Motor neuron (in vitro differentiated cells): ENCODE measurements around the gene ZC3H18. TPM values are rescaled to one million over a fixed set of nuclear protein-coding genes. Genes with fewer than 3 reads are reported as not detected.

Source experiments
- ATAC-seq, 8 experiments: fragments of 200-7000 bp; cut with Tn5 transposase; replicated peaks in 6 of 8; 2 replicates each; pipeline ENCODE4 v1.8.0; 2021; ENCODE audit warnings: mild to moderate bottlenecking in 8 of 8, moderate library complexity in 8 of 8
- H3K27ac ChIP-seq, 2 donors: fragments of 250-450 bp; sonication (Bioruptor Pico); 2 replicates each; pipeline ENCODE4 v1.9.0; 2021; ENCODE audit warnings: antibody characterized with exemption in 2 of 2, mild to moderate bottlenecking in 2 of 2, moderate library complexity in 1 of 2
- H3K4me1 ChIP-seq, 2 donors: fragments of 250-450 bp; sonication (Bioruptor Pico); replicated peaks in 1 of 2; 2 replicates each; pipeline ENCODE4 v1.6.1; 2021; ENCODE audit warnings: antibody characterized with exemption in 2 of 2, mild to moderate bottlenecking in 2 of 2, moderate library complexity in 1 of 2
- H3K4me3 ChIP-seq, 5 donors: fragments of 250-450 bp; sonication (Bioruptor Pico); 2 replicates each; pipeline ENCODE4 v1.9.0; 2021; ENCODE audit warnings: antibody characterized with exemption in 5 of 5, mild to moderate bottlenecking in 5 of 5, moderate library complexity in 4 of 5
- WGBS, 10 experiments: fragments of 450-650 bp; shearing (Covaris generic); methylation state at CpG; one replicate each; pipeline ENCODE4 v1.0.0; 2022; 5-methylcytosine and 5-hydroxymethylcytosine counted together
- in situ Hi-C, 9 experiments: fragments of 400-800 bp; cut with MboI; loops; one replicate each; pipeline ENCODE4 v1.15.0; 2021; ENCODE audit warnings: low sequenced_read_pairs in 9 of 9, low pct_unique_long_range_greater_than_20kb in 2 of 9; ENCODE audit not compliant: unreplicated experiment in 9 of 9
- total RNA-seq, 8 experiments: library from RNA; unstranded; fragments of 300-600 nt; gene quantifications; 2 replicates each; pipeline versions ENCODE4 v1.2.3 to v1.2.4, GENCODE V29; 2022

Gene ZC3H18
- total RNA-seq, 8 experiments from 2014 or later: 13.9 to 36.9 (median 18.4) TPM

DNA sequence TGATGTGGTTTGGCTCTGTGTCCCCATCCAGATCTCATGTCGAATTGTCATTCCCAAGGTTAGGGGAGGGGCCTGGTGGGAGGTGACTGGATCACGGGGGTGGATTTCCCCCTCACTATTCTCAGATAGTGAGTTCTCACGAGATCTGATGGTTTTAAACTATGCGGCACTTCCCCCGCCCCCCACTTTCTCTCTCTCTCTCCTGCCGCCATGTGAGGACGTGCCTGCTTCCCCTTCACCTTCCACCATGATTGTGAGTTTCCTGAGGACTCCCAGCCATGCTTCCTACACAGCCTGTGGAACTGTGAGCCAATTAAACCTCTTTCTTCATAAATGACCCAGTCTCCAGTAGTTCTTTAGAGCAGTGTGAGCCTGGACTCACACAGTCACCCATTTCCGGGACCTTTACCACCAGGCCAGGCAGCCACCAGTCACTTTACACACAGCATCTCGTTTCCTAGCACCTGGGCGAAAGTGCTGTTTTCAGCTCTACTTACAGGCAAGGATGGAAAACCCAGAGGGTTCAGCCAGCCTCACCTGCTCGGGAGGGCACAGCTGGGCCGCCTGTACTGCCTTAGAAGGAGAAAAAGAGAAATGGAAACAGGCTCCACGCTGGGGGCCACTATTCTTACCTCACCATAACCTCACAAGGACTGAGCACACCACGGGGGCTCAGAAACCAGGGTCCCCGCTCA, 13.8 kb upstream of the ZC3H18 start:
- no peak for ATAC-seq
- H3K4me3 ChIP-seq: no peak overlapping the region
- WGBS, 10 experiments: 0 to 80% (median 72%) methylated on average over 2 to 9 of the region's 15 CpGs; no CpG with 5 or more reads in 4 of the 10 experiments
- no peak overlapping the region for H3K27ac ChIP-seq
- in situ Hi-C loops: no loop called here
- no peaks in the 10 kb centered on the region for H3K4me1 ChIP-seq

DNA sequence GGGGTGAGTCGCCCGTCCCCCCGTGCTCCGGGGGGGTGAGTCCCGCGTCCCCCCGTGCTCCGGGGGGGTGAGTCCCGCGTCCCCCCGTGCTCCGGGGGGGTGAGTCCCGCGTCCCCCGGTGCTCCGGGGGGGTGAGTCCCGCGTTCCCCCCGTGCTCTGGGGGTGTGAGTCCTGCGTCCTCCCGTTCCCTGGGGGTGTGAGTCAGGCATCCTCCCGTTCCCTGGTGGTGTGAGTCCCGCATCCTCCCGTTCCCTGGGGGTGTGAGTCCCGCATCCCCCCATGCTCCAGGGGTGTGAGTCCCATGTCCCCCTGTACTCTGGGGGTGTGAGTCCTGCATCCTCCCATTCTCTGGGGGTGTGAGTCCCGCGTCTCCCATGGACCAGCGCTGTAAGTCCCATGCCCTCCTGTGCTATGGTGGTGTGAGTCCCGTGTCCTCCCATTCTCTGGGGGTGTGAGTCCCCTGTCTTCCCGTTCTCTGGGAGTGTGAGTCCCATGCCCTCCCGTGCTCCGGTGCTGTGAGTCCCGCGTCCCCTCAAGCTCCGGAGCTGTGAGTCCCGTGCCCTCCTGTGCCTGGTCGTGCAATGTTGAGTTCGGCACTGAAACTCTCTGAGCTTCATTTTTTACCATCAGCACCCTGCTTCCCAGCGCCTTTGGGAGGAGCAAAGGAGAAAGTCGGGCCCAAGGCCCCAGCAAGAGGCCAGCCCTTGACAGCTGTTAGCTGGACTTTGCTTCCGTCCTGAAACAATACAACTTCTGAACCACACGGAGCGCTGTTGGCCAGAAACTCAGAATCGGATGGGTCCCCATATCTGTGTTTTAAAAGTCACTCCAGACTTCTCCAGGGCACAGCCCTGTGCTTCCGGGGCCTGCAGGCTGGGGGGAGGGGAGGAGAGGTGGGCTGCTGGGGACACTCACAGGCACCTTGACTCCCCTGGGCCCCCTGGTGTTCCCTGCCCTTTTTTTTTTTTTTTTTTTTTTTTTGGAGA, 11.5 kb upstream of the ZC3H18 start:
- peak; percentile 25 to 83 (median 48) for ATAC-seq
- H3K27ac ChIP-seq: no peak overlapping the region
- in situ Hi-C loops: no loop called here
- H3K4me1 ChIP-seq: peaks cover 0 to 6% of the 10 kb centered on the region in 2 donors
- H3K4me3 ChIP-seq: no peak overlapping the region
- 0 to 100% (median 25%) methylated on average over 1 to 8 of the region's 45 CpGs; no CpG with 5 or more reads in 3 of the 10 experiments for WGBS, 10 experiments

GRCh38 chr16:88560714-88561484, 9.3 kb upstream of the ZC3H18 start:
- H3K4me1 ChIP-seq: peaks cover 3 to 6% of the 10 kb centered on the region in 2 donors
- ATAC-seq: peak in 6 of 8 experiments; percentile 6 to 29 (median 20)
- H3K27ac ChIP-seq: no peak overlapping the region
- 40 to 90% (median 77%) methylated on average over 1 to 9 of the region's 22 CpGs; no CpG with 5 or more reads in 4 of the 10 experiments for WGBS, 10 experiments
- H3K4me3 ChIP-seq: no peak overlapping the region
- in situ Hi-C loops: no loop called here

- Histone ChIP-seq H3K27ac (no peak overlapping the region), H3K4me1 (peaks cover 6 to 10% of the 10 kb centered on the region in 2 donors), H3K4me3 (no peak overlapping the region)
- in situ Hi-C loops: no loop called here
- WGBS, 10 experiments: 0 to 96% (median 67%) methylated on average over 2 to 4 of the region's 24 CpGs; no CpG with 5 or more reads in 5 of the 10 experiments
- peak in 7 of 8 experiments; percentile 12 to 45 (median 28) for ATAC-seq
Observed at GRCh38 chr16:88561485-88562359, 8.5 kb upstream of the ZC3H18 start.

DNA sequence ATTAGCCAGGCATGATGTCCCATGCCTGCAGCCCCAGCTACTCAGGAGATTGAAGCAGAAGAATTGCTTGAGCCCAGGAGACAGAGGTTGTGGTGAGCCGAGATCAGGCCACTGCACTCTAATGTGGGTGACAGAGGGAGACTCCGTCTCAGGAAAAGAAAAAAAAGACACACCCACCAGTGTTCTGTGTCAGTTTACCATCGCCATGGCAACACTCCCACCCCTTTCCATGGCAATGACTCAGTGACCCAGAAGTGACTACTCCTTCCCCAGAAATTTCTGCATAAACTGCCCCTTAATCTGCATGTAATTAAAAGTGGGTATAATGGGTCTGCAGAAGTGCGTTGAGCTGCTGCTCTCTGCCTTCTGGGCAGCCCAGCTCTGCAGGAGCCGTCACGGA, 4.0 kb upstream of the ZC3H18 start:
- in situ Hi-C loops: no loop called here
- no peak overlapping the region for H3K4me3 ChIP-seq
- H3K4me1 ChIP-seq: peaks cover 9 to 14% of the 10 kb centered on the region in 2 donors
- peak; percentile 5 to 68 (median 48) for ATAC-seq
- H3K27ac ChIP-seq: no peak overlapping the region
- WGBS, 10 experiments: 0 to 19% (median 13%) methylated on average over 2 to 3 of the region's 6 CpGs; no CpG with 5 or more reads in 6 of the 10 experiments

DNA sequence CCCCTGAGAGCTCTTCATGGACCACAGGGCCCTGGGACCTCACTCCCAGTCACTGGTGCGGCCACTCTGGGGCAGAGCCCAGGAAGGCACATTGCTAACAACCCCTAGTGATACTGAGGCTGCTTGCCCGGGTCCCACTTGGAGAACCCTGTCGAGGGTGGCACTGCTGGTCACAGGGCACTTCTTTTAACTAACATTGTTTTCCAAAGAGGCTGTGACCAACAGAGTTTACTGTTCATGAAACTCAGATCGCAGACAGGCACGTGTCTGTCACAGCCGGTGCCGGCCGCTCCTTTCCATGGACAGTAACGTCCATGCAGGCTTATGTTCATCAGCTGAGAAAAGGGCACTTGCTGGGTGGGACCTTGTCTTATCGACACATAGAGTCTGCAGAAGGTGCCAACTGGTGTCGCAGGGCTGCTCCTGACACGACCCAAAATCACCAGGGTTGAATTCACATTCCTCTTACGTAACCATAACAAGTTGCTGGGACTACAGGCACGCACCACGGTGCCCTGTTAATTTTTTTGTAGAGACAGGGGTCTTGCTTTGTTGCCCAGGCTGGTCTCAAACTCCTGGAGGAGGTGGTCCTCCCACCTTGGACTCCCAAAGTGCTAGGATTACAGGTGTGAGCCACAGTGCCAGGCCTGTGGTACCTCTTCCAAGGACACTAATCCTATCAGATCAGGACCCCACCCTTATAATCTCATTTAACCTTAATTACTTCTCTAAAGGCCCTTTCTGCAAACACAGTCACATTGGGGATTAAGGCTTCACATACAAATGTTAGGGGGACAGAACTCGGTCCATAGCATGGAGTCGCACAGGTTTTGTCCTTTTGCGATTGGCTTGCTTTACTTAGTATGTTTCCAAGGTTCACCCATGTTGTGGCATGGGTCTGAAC, 1.2 kb upstream of the ZC3H18 start:
- H3K4me3 ChIP-seq: peak overlapping the region; percentile 41 to 99 (median 90)
- in situ Hi-C loops: no loop called here
- no peak for ATAC-seq
- peaks cover 9 to 19% of the 10 kb centered on the region in 2 donors for H3K4me1 ChIP-seq
- peak overlapping the region in 1 of 2 donors; percentile 39 for H3K27ac ChIP-seq
- 60 to 100% (median 84%) methylated on average over 1 to 13 of the region's 18 CpGs; no CpG with 5 or more reads in 1 of the 10 experiments for WGBS, 10 experiments

GRCh38 chr16:88569614-88569984, 604 bp upstream of the ZC3H18 start:
- peaks cover 9 to 19% of the 10 kb centered on the region in 2 donors for H3K4me1 ChIP-seq
- peak overlapping the region; percentile 41 to 99 (median 90) for H3K4me3 ChIP-seq
- peak; percentile 22 to 62 (median 59) for ATAC-seq
- 4 to 5% methylated on average over 4 to 9 of the region's 28 CpGs; no CpG with 5 or more reads in 8 of the 10 experiments for WGBS, 10 experiments
- in situ Hi-C loops: no loop called here
- peak overlapping the region in 1 of 2 donors; percentile 39 for H3K27ac ChIP-seq

DNA sequence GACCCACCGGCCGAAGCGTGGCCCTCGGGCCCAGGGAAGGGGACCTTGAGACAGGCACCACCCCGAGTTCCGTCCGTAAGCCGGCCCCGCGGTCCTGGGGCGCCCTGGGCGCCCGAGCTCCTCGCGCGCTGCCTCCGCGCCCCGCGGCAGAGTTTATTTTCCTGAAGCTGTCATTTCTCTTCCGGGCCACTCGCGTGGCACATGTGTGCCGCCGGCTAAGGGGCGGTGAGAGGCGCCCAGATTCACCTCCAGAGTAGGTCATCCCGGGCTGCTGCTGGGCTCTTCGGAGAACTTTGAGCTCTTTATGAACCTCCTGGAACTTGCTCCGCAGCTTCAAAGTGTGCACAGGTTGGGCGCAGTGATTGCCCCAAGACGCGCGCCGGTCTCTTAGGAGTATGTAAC, 489 bp downstream of the ZC3H18 start:
- in situ Hi-C loops: no loop called here
- Histone ChIP-seq H3K4me3 (peak overlapping the region; percentile 74 to 99 (median 92)), H3K4me1 (peaks cover 9 to 18% of the 10 kb centered on the region in 2 donors), H3K27ac (peak overlapping the region; percentile 76 to 93)
- ATAC-seq: peak in 3 of 8 experiments; percentile 16 to 35 (median 33)
- 0 to 20% (median 16%) methylated on average over 1 to 5 of the region's 35 CpGs; no CpG with 5 or more reads in 6 of the 10 experiments for WGBS, 10 experiments

DNA sequence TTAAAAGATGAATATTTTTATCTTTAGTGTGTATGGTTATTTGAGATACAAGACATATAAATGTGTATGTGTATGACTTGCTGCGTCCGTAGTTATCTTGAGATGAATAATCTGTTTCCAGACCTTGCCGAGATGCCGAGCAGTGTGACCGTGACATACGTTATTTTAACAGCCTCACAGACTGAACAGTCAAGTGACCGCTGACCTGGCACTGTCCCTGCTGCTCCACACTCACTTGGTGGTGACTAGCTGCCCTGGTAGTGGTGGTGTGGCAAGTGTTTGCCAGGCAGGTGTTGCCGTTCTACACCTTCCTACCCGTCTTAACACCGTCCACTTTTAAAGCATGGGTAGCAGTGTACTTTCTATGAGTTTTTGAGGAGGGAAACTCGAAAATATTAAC, 5.0 kb downstream of the ZC3H18 start:
- in situ Hi-C loops: no loop called here

GRCh38 chr16:88576307-88576706, 6.1 kb downstream of the ZC3H18 start:
- no peak overlapping the region for H3K4me3 ChIP-seq
- peaks cover 3% of the 10 kb centered on the region in 2 donors for H3K4me1 ChIP-seq
- H3K27ac ChIP-seq: no peak overlapping the region
- 86 to 100% (median 91%) methylated on average over 1 to 8 of the region's 13 CpGs; no CpG with 5 or more reads in 7 of the 10 experiments for WGBS, 10 experiments
- no peak for ATAC-seq
- in situ Hi-C loops: no loop called here

More for the DNA sequence above, 5.0 kb downstream of the ZC3H18 start:
- Histone ChIP-seq H3K27ac (no peak overlapping the region), H3K4me1 (peaks cover 6% of the 10 kb centered on the region in 2 donors), H3K4me3 (no peak overlapping the region)
- no peak for ATAC-seq
- 90 to 100% (median 96%) methylated on average over 2 to 8 of the region's 11 CpGs; no CpG with 5 or more reads in 4 of the 10 experiments for WGBS, 10 experiments

DNA sequence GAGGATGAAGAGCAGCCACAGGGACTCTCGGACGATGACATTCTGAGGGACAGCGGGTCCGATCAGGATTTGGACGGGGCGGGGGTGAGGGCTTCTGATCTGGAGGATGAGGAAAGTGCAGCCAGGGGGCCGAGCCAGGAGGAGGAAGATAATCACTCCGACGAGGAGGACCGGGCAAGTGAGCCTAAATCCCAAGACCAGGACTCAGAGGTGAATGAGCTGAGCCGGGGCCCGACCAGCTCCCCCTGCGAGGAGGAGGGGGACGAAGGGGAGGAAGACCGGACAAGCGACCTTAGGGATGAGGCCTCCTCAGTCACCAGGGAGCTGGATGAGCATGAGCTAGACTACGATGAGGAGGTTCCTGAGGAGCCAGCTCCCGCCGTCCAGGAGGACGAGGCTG, 7.0 kb downstream of the ZC3H18 start:
- no peak overlapping the region for H3K27ac ChIP-seq
- 76 to 93% (median 86%) methylated on average over 2 to 11 of the region's 20 CpGs; no CpG with 5 or more reads in 6 of the 10 experiments for WGBS, 10 experiments
- in situ Hi-C loops: no loop called here

More for the DNA sequence above, 7.0 kb downstream of the ZC3H18 start:
- H3K4me1 ChIP-seq: no peaks in the 10 kb centered on the region
- ATAC-seq: no peak
- no peak overlapping the region for H3K4me3 ChIP-seq
